SK-N-SH (cell line): ENCODE measurements around the gene SEC14L5. TPM values are rescaled to one million over a fixed set of nuclear protein-coding genes. Genes with fewer than 3 reads are reported as not detected.

Experiments
- CTCF ChIA-PET: fragments of 300-600, 350-600 bp; formaldehyde crosslinking; extraction: SDS; loops from one replicate; lab custom pipeline; 2021; lab: Yijun Ruan, JAX
- POLR2A ChIA-PET: fragments of 350-600 bp; sonication (Branson Sonifier 250); formaldehyde crosslinking; extraction: SDS; loops from one replicate; lab custom pipeline; 2020; ENCODE audit warnings: antibody characterized with exemption, inconsistent platforms; lab: Yijun Ruan, JAX
- DNase-seq: peaks from one replicate; pipeline ENCODE4 v3.0.0; 2012
- H2AFZ ChIP-seq: fragments of 200-600 bp; sonication (generic); 2 replicates; pipeline ENCODE4 v1.8.1; 2016; ENCODE audit warnings: antibody characterized with exemption, mild to moderate bottlenecking, low read depth
- H3F3A ChIP-seq: fragments of 200-600 bp; sonication (generic); replicated peaks from 2 replicates; pipeline ENCODE3; 2016; ENCODE audit warnings: antibody characterized with exemption, mild to moderate bottlenecking; ENCODE audit not compliant: insufficient read depth
- H3K27ac ChIP-seq, 2 experiments: fragments of 200-500 bp in 1 of 2; fragments of 200-600 bp in 1 of 2; sonication (Bioruptor generic) in 1 of 2; sonication (generic), shearing (Covaris generic) in 1 of 2; 2 replicates each; pipeline versions ENCODE4 v1.5.1 to v1.6.1; 2014 to 2016; ENCODE audit warnings: low read depth in 2 of 2, inconsistent platforms in 1 of 2, low read length in 1 of 2, mild to moderate bottlenecking in 1 of 2, mixed read lengths in 1 of 2
- H3K27me3 ChIP-seq: fragments of 200-600 bp; sonication (generic), shearing (Covaris generic); 2 replicates; pipeline ENCODE4 v1.6.1; 2016; ENCODE audit warnings: mixed run types; ENCODE audit not compliant: insufficient read depth
- H3K36me3 ChIP-seq, 2 experiments: fragments of 200-500 bp in 1 of 2; fragments of 200-600 bp in 1 of 2; sonication (Bioruptor generic) in 1 of 2; sonication (generic) in 1 of 2; replicated peaks in 1 of 2; 2 replicates each; pipeline versions ENCODE3 to v1.5.1; 2014 to 2016; ENCODE audit warnings: low read length in 1 of 2, mild to moderate bottlenecking in 1 of 2; ENCODE audit not compliant: insufficient read depth in 2 of 2, control insufficient read depth in 1 of 2
- H3K4me1 ChIP-seq, 2 experiments: fragments of 200-500 bp in 1 of 2; fragments of 200-600 bp in 1 of 2; sonication (Bioruptor generic) in 1 of 2; sonication (generic), shearing (Covaris generic) in 1 of 2; 2 replicates each; pipeline versions ENCODE4 v1.5.1 to v1.6.1; 2014 to 2016; ENCODE audit warnings: low read depth in 1 of 2, low read length in 1 of 2, mixed run types in 1 of 2; ENCODE audit not compliant: insufficient read depth in 2 of 2, control insufficient read depth in 1 of 2
- H3K4me2 ChIP-seq: fragments of 200-600 bp; sonication (generic), shearing (Covaris generic); 2 replicates; pipeline ENCODE4 v1.6.1; 2017; ENCODE audit warnings: mixed run types
- H3K4me3 ChIP-seq, 2 experiments: fragments of 200-500 bp in 1 of 2; fragments of 200-600 bp in 1 of 2; sonication (Bioruptor generic) in 1 of 2; sonication (generic), shearing (Covaris generic) in 1 of 2; 2 replicates each; pipeline versions ENCODE4 v1.5.1 to v1.8.1; 2014 to 2016; ENCODE audit warnings: low read depth in 2 of 2, inconsistent platforms in 1 of 2, low read length in 1 of 2, mild to moderate bottlenecking in 1 of 2, mixed read lengths in 1 of 2, moderate library complexity in 1 of 2
- H3K79me2 ChIP-seq: fragments of 200-600 bp; sonication (generic); 2 replicates; pipeline ENCODE4 v1.8.1; 2017; ENCODE audit warnings: mild to moderate bottlenecking; ENCODE audit not compliant: insufficient read depth
- H3K9ac ChIP-seq: fragments of 200-600 bp; sonication (generic); 2 replicates; pipeline ENCODE4 v1.6.1; 2017; ENCODE audit warnings: mixed run types
- H3K9me2 ChIP-seq: fragments of 200-600 bp; sonication (generic); 2 replicates; pipeline ENCODE4 v1.6.1; 2017; ENCODE audit warnings: mixed run types
- H3K9me3 ChIP-seq: fragments of 200-600 bp; sonication (generic); 2 replicates; pipeline ENCODE4 v1.6.1; 2017; ENCODE audit warnings: mixed run types, mild to moderate bottlenecking, moderate library complexity
- H4K20me1 ChIP-seq: fragments of 200-600 bp; sonication (generic); 2 replicates; pipeline ENCODE4 v1.6.1; 2017; ENCODE audit warnings: mild to moderate bottlenecking, mixed run types; ENCODE audit not compliant: insufficient read depth
- EP300 ChIP-seq, 2 experiments: IDR thresholded peaks; 2 replicates each; pipeline versions ENCODE4 v1.4.0 to v1.6.1; 2012; ENCODE audit warnings: borderline replicate concordance in 1 of 2, low read depth in 1 of 2, low read length in 1 of 2
- EZH2phosphoT487 ChIP-seq: fragments of 200-600 bp; sonication (generic); IDR thresholded peaks from 2 replicates; pipeline ENCODE4 v1.6.1; 2017; ENCODE audit warnings: low read depth, mixed run types, mild to moderate bottlenecking, antibody characterized with exemption, moderate library complexity, borderline replicate concordance
- FOXJ3 ChIP-seq: sonication (generic); formaldehyde crosslinking; IDR thresholded peaks from 2 replicates; pipeline ENCODE4 v1.5.1; 2020; ENCODE audit warnings: mild to moderate bottlenecking, missing genetic modification reagents
- GABPA ChIP-seq: IDR thresholded peaks from 2 replicates; pipeline ENCODE4 v1.4.0; 2012; ENCODE audit warnings: low read depth, mild to moderate bottlenecking
- GATA2 ChIP-seq: sonication (generic); formaldehyde crosslinking; IDR thresholded peaks from 2 replicates; pipeline ENCODE4 v1.5.0; 2020; ENCODE audit warnings: mild to moderate bottlenecking, missing genetic modification reagents
- JUND ChIP-seq: IDR thresholded peaks from 2 replicates; pipeline ENCODE4 v1.4.0; 2012
- MEF2A ChIP-seq: IDR thresholded peaks from 2 replicates; pipeline ENCODE4 v1.4.0; 2012; ENCODE audit warnings: low read depth, borderline replicate concordance
- MXI1 ChIP-seq: IDR thresholded peaks from 2 replicates; pipeline ENCODE4 v1.6.1; 2012; ENCODE audit warnings: mild to moderate bottlenecking, low read depth, low read length, improper control_type of control experiment
- NFIC ChIP-seq: IDR thresholded peaks from 2 replicates; pipeline ENCODE4 v1.4.0; 2012; ENCODE audit warnings: borderline replicate concordance
- PBX3 ChIP-seq: IDR thresholded peaks from 2 replicates; pipeline ENCODE4; 2012
- RAD21 ChIP-seq: IDR thresholded peaks from 2 replicates; pipeline ENCODE4 v1.6.1; 2012; ENCODE audit warnings: mild to moderate bottlenecking, low read length
- REST ChIP-seq: IDR thresholded peaks from 2 replicates; pipeline ENCODE4 v1.6.1; 2012; ENCODE audit warnings: mild to moderate bottlenecking, low read depth, low read length, moderate library complexity
- RFX5 ChIP-seq: IDR thresholded peaks from 2 replicates; pipeline ENCODE4 v1.6.1; 2012; ENCODE audit warnings: mild to moderate bottlenecking, improper control_type of control experiment, low read length
- SIN3A ChIP-seq: IDR thresholded peaks from 2 replicates; pipeline ENCODE4 v1.6.1; 2012; ENCODE audit warnings: low read depth, mild to moderate bottlenecking, low read length, moderate library complexity, borderline replicate concordance
- SMC3 ChIP-seq: IDR thresholded peaks from 2 replicates; pipeline ENCODE4 v1.6.1; 2012; ENCODE audit warnings: low read depth, low read length, improper control_type of control experiment
- TAF1 ChIP-seq: IDR thresholded peaks from 2 replicates; pipeline ENCODE4 v1.6.1; 2012; ENCODE audit warnings: low read depth, mild to moderate bottlenecking, low read length, moderate library complexity, borderline replicate concordance
- TCF12 ChIP-seq: IDR thresholded peaks from 2 replicates; pipeline ENCODE4 v1.4.0; 2012
- TEAD4 ChIP-seq: IDR thresholded peaks from 2 replicates; pipeline ENCODE4 v1.4.0; 2012; ENCODE audit warnings: mild to moderate bottlenecking, borderline replicate concordance; ENCODE audit not compliant: insufficient read depth
- USF2 ChIP-seq: fragments of 150-350 bp; IDR thresholded peaks from 2 replicates; pipeline ENCODE4 v1.6.1; 2017; ENCODE audit warnings: antibody characterized with exemption, low read length, low read depth, borderline replicate concordance
- YY1 ChIP-seq: IDR thresholded peaks from 2 replicates; pipeline ENCODE4 v1.4.0; 2012; ENCODE audit warnings: low read depth, mild to moderate bottlenecking
- WGBS: methylation state at CpG from one replicate; pipeline ENCODE4 v1.1.6; 2017; ENCODE audit warnings: low lambda C conversion rate; 5-methylcytosine and 5-hydroxymethylcytosine counted together
- polyA plus RNA-seq, 3 experiments: library from polyadenylated mRNA; depleted of rRNA; stranded (reverse); fragments of >200 nt; gene quantifications; 2 replicates each; pipeline ENCODE4 v1.2.3, GENCODE V29; 2012

SEC14L5 gene
- polyA plus RNA-seq, 1 of the 3 experiments (the other 2 are of a cell fraction), result 0.08 TPM

- TF ChIP-seq NFIC (no peak), EZH2phosphoT487 (no peak)
- TF ChIP-seq, all 33 proteins: peak for 0
- Histone ChIP-seq H3K4me3 (no peak overlapping the region), H3K79me2 (no peaks in the 10 kb centered on the region), H3F3A (no peaks in the 10 kb centered on the region), H3K9me2 (no peaks in the 10 kb centered on the region), H3K4me1 (no peaks in the 10 kb centered on the region), H3K9ac (no peak overlapping the region), H3K27me3 (peaks cover 32% of the 10 kb centered on the region), H2AFZ (no peak overlapping the region), H3K9me3 (no peaks in the 10 kb centered on the region), H3K4me2 (no peak overlapping the region), H3K27ac (no peak overlapping the region), H4K20me1 (no peaks in the 10 kb centered on the region), H3K36me3 (no peaks in the 10 kb centered on the region)
- 66% methylated on average over 9 of the region's 10 CpGs for WGBS
- no peak for DNase-seq
- POLR2A ChIA-PET, result no interaction called here
- CTCF ChIA-PET, result interaction anchor here (1.6 kb wide), 1 partner anchor 32 kb away, joined by 5 read pairs; no protein-coding TSS in a partner anchor
These were observed 102.0 kb downstream of the SEC14L5 start for GRCh38 chr16:5060073-5060641.

GRCh38 chr16:5062051-5062450, 103.9 kb downstream of the SEC14L5 start:
- H3K36me3 ChIP-seq, result no peaks in the 10 kb centered on the region
- no peak for DNase-seq
- CTCF ChIA-PET, result interaction anchor here (1.7 kb wide), 1 partner anchor 23 kb away, joined by 3 read pairs; no protein-coding TSS in a partner anchor
- H3K4me3 ChIP-seq, result no peak overlapping the region
- TF ChIP-seq TCF12, result no peak
- TF ChIP-seq USF2, result no peak
- no peak for TF ChIP-seq TEAD4
- no peak for TF ChIP-seq EP300 (IDR thresholded peaks at IDR 0.05; ENCODE audit: borderline replicate concordance in 1 of 2, low read depth in 1 of 2, low read length in 1 of 2)
- TF ChIP-seq SMC3, result no peak
- TF ChIP-seq SIN3A, result no peak
- TF ChIP-seq RFX5, result no peak
- no peak for TF ChIP-seq RAD21
- TF ChIP-seq FOXJ3, result no peak
- no peak for TF ChIP-seq YY1
- TF ChIP-seq MXI1, result no peak
- TF ChIP-seq GATA2 (CRISPR knock-in tag), result no peak
- TF ChIP-seq JUND, result no peak
- TF ChIP-seq MEF2A, result no peak
- TF ChIP-seq GABPA, result no peak
- no peak for TF ChIP-seq PBX3
- no peak for TF ChIP-seq REST
- no peak for TF ChIP-seq TAF1
- no peak overlapping the region for H2AFZ ChIP-seq
- H4K20me1 ChIP-seq, result no peaks in the 10 kb centered on the region
- no peak overlapping the region for H3K4me2 ChIP-seq
- no peaks in the 10 kb centered on the region for H3K4me1 ChIP-seq
- no peaks in the 10 kb centered on the region for H3F3A ChIP-seq
- peaks cover 38% of the 10 kb centered on the region for H3K27me3 ChIP-seq
- H3K9ac ChIP-seq, result no peak overlapping the region
- no peaks in the 10 kb centered on the region for H3K9me3 ChIP-seq
- WGBS, result 44% methylated on average over 5 of the region's 11 CpGs
- no peaks in the 10 kb centered on the region for H3K9me2 ChIP-seq
- POLR2A ChIA-PET, result no interaction called here
- no peaks in the 10 kb centered on the region for H3K79me2 ChIP-seq
- H3K27ac ChIP-seq, result no peak overlapping the region
